Fibroblast of skin of right biceps (primary cell): Measurements from ENCODE around the gene OR12D1.

Experiments used
- DNase-seq: peaks from one replicate; pipeline ENCODE4 v3.0.0-alpha.2; 2013

Gene OR12D1

DNA sequence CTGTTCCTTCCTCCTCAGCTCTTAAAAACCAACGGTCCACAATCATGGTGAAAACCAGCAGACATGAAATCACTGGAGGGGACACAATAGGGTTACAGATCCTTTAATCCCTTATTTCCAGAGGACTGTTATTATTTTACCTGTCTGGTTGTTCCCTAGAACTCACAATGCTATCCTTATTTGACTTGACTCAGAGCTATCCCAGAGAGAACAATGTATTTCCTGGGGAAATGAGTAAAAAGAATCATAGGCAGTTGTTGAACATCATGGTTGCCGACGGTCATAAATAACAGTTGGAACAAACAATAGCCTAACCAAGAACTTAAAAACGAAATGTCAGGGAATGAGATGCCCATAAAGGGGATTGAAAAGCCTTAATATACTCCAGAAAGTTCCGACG, 51.5 kb downstream of the OR12D1 start:
- no peak for DNase-seq
